Fibroblast of lung (primary cell): ENCODE data around the gene ADCY3. TPM values are rescaled to one million over a fixed set of nuclear protein-coding genes. Genes with fewer than 3 reads are reported as not detected.

ENCODE experiments used
- DNase-seq, 2 donors: peaks; one replicate each; pipeline versions ENCODE4 v3.0.0 to v3.0.0-alpha.2; 2010; ENCODE audit warnings: low read depth in 2 of 2
- H2AFZ ChIP-seq: 2 replicates; pipeline ENCODE4 v1.5.1; 2012; ENCODE audit warnings: low read length, control low read depth, inconsistent platforms
- H3K27ac ChIP-seq: 2 replicates; pipeline ENCODE4 v1.5.1; 2011; ENCODE audit warnings: low read length, control low read depth; ENCODE audit not compliant: insufficient read depth
- H3K27me3 ChIP-seq: 2 replicates; pipeline ENCODE4 v1.5.1; 2011; ENCODE audit warnings: mild to moderate bottlenecking, low read length; ENCODE audit not compliant: control insufficient read depth, insufficient read depth
- H3K36me3 ChIP-seq: 2 replicates; pipeline ENCODE4 v1.5.1; 2011; ENCODE audit warnings: low read length; ENCODE audit not compliant: control insufficient read depth, insufficient read depth
- H3K4me1 ChIP-seq: 2 replicates; pipeline ENCODE4 v1.5.1; 2011; ENCODE audit warnings: low read length; ENCODE audit not compliant: control insufficient read depth, insufficient read depth; ENCODE audit errors: extremely low read depth
- H3K4me2 ChIP-seq: 2 replicates; pipeline ENCODE4 v1.5.1; 2011; ENCODE audit warnings: low read length, control low read depth; ENCODE audit not compliant: insufficient read depth; ENCODE audit errors: extremely low read depth
- H3K4me3 ChIP-seq, 4 experiments: fragments of 200-600 bp in 1 of 4; sonication (generic) in 1 of 4; replicated peaks in 1 of 4; 2 replicates each; pipeline ENCODE4 v1.5.1; 2011 to 2016; ENCODE audit warnings: low read length in 4 of 4, low read depth in 3 of 4, mild to moderate bottlenecking in 3 of 4, control low read depth in 2 of 4, inconsistent platforms in 1 of 4, mixed read lengths in 1 of 4; ENCODE audit not compliant: insufficient read depth in 1 of 4; ENCODE audit errors: control extremely low read depth in 1 of 4
- H3K79me2 ChIP-seq: 2 replicates; pipeline ENCODE4 v1.5.1; 2012; ENCODE audit warnings: mild to moderate bottlenecking, low read length, inconsistent platforms; ENCODE audit not compliant: control insufficient read depth, insufficient read depth
- H3K9ac ChIP-seq: 2 replicates; pipeline ENCODE4 v1.5.1; 2011; ENCODE audit warnings: mild to moderate bottlenecking, low read length, control low read depth; ENCODE audit not compliant: insufficient read depth
- H3K9me3 ChIP-seq: 2 replicates; pipeline ENCODE4 v1.5.1; 2012; ENCODE audit warnings: low read depth, low read length; ENCODE audit not compliant: control insufficient read depth, insufficient read depth
- H4K20me1 ChIP-seq: 2 replicates; pipeline ENCODE4 v1.5.1; 2011; ENCODE audit warnings: low read length; ENCODE audit not compliant: control insufficient read depth, insufficient read depth; ENCODE audit errors: extremely low read depth
- EZH2 ChIP-seq: IDR thresholded peaks from 2 replicates; pipeline ENCODE4 v1.5.1; 2012; ENCODE audit warnings: low read length, control low read depth, mild to moderate bottlenecking; ENCODE audit errors: missing control alignments
- polyA plus RNA-seq, 2 donors: library from polyadenylated mRNA; depleted of rRNA in 1 of 2; stranded (reverse) in 1 of 2; unstranded in 1 of 2; fragments of >200 nt; gene quantifications; 2 replicates each; pipeline ENCODE4 v1.2.1, GENCODE V29; 2011 to 2012; ENCODE audit warnings: missing spikeins in 1 of 2
- total RNA-seq: library from RNA; depleted of rRNA; stranded (reverse); fragments of >200 nt; gene quantifications from 2 replicates; pipeline ENCODE4 v1.2.1, GENCODE V29; 2014
- TF ChIP-seq, protein P1 (sequence below), 2 donors: IDR thresholded peaks in 1 of 2; conservative IDR thresholded peaks in 1 of 2; 1 replicate in 1 of 2; 2 replicates in 1 of 2; pipeline ENCODE4 v1.5.1; 2011 to 2012; ENCODE audit warnings: low read length in 2 of 2, control low read depth in 1 of 2, inconsistent platforms in 1 of 2, low read depth in 1 of 2, mild to moderate bottlenecking in 1 of 2

ADCY3 gene
- total and polyA plus RNA-seq, 2 donors (not counting 1 experiment from before 2014, with no cell fraction given), result 33.0 to 90.2 TPM

DNA sequence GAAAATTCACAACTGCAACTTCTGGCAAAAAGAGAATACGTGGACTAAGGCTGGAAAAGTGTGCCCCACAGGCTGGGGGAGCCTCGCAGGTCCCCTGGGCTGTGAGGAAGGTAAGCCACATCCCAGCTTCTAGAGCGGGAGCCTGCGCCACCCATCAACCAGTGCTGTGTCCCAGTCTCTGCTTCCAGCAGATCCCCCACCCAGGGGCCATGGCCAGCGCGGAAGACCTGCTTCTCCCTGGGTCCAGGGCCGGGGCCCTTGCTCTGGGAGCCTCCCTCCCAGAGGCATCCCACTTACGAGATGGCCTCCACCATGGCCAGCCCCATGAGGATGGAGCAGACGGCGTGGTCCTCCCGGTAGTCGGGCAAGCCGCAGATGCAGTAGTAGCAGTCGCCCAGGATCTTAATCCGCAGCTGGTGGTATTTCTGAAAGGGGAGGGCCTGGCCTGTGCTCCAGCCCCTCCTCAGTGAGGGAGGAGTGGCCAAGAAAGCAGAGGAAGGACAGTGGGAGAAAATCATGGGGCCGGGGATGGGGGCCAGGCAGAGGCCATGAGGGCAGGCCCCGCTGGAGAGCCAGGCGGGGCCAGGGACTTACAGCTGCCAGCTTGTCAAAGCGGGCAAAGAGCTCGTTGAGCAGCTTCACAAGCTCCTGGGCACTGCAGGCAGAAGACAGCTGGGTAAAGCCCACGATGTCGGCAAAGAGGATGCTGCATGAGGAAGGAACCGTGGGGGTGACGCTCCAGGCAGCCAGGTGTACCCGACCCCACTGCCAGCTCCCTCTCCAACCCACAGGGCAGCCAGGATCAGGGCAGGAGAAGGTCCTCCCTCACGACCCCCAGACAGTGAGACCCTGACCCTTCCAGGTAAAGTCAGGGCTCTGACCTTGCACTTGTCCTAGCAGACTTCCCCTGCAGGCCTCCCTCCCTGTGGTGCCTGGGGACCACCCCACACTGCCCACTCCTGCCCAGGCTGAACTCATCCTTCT lies 78.8 kb downstream of the ADCY3 start:
- Histone ChIP-seq H3K9me3 (no peaks in the 10 kb centered on the region), H3K36me3 (peaks cover 2% of the 10 kb centered on the region), H3K27me3 (no peaks in the 10 kb centered on the region), H3K9ac (no peak overlapping the region), H3K4me2 (no peak overlapping the region), H3K79me2 (no peaks in the 10 kb centered on the region), H3K4me1 (no peaks in the 10 kb centered on the region), H2AFZ (no peak overlapping the region), H3K27ac (no peak overlapping the region), H4K20me1 (no peaks in the 10 kb centered on the region), H3K4me3 (no peak overlapping the region)
- DNase-seq, result no peak
- TF ChIP-seq EZH2, result no peak
- TF ChIP-seq, protein P1, sequence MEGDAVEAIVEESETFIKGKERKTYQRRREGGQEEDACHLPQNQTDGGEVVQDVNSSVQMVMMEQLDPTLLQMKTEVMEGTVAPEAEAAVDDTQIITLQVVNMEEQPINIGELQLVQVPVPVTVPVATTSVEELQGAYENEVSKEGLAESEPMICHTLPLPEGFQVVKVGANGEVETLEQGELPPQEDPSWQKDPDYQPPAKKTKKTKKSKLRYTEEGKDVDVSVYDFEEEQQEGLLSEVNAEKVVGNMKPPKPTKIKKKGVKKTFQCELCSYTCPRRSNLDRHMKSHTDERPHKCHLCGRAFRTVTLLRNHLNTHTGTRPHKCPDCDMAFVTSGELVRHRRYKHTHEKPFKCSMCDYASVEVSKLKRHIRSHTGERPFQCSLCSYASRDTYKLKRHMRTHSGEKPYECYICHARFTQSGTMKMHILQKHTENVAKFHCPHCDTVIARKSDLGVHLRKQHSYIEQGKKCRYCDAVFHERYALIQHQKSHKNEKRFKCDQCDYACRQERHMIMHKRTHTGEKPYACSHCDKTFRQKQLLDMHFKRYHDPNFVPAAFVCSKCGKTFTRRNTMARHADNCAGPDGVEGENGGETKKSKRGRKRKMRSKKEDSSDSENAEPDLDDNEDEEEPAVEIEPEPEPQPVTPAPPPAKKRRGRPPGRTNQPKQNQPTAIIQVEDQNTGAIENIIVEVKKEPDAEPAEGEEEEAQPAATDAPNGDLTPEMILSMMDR (conservative IDR thresholded peaks at IDR 0.05 in 1 of 2, IDR thresholded peaks at IDR 0.05 in 1 of 2; ENCODE audit: low read depth in 1 of 2, low read length in 2 of 2), result no peak

DNA sequence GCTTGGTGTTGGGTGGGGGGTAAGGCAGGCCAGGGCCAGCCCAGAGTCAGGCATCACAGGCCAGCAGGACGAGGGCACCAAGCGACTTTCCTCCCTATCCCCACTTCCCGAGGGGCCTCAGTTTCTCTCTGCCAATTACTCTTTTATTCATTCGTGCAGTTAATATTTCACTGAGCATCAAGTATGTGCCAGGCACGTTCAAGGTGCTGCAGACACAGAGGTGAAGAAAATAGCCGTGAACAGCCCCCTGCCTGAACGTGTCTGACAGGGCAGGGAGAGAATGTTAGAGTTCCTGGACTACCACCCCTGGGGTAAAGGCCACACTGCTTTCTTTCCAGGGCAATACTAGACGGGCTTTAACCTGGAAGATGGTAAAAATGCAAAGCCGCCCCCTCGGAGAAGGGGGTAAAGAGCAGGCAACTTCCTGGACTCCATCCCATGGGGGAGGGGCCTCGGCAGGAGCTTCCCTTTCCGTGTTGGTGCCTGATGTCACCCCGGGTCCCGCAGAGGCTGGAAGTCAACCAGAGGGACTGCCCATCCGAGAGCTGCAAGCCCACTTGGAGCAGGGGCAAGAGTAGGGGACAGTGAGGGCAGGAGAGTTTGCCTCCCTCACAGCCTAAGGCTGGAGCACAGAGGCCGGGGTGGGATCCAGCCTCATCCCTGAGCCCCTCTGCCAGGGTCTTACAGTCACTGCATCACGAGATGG lies 79.7 kb downstream of the ADCY3 start:
- H3K79me2 ChIP-seq, result no peaks in the 10 kb centered on the region
- DNase-seq, result no peak
- H3K4me2 ChIP-seq, result no peak overlapping the region
- no peaks in the 10 kb centered on the region for H4K20me1 ChIP-seq
- H3K4me3 ChIP-seq, result no peak overlapping the region
- no peaks in the 10 kb centered on the region for H3K27me3 ChIP-seq
- H2AFZ ChIP-seq, result no peak overlapping the region
- no peak overlapping the region for H3K27ac ChIP-seq
- TF ChIP-seq, protein P1 (conservative IDR thresholded peaks at IDR 0.05 in 1 of 2, IDR thresholded peaks at IDR 0.05 in 1 of 2; ENCODE audit: low read depth in 1 of 2, low read length in 2 of 2), result no peak
- TF ChIP-seq EZH2, result no peak
- no peak overlapping the region for H3K9ac ChIP-seq
- peaks cover 2% of the 10 kb centered on the region for H3K36me3 ChIP-seq
- H3K4me1 ChIP-seq, result no peaks in the 10 kb centered on the region
- H3K9me3 ChIP-seq, result no peaks in the 10 kb centered on the region

DNA sequence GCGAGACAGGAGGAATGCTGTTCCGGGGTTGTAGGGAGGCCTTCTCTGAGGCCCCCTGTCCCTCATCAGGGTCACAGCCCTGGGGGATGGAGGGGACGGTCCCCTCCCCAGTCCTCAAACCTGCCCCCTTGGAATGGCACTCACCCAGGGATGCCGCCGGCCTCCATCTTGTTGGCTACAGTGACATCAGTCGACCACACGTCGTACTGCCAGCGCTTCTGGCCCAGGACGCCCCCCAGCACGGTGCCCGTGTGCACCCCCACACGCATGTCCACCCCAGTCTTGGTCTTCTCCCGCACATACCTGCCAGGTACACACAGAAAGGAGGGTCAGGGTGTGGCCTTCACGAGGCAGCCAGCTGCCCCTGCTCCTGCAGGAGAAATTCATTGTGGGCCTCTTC lies 80.3 kb downstream of the ADCY3 start:
- no peak overlapping the region for H3K4me2 ChIP-seq
- no peak overlapping the region for H2AFZ ChIP-seq
- DNase-seq, result no peak
- TF ChIP-seq, protein P1 (conservative IDR thresholded peaks at IDR 0.05 in 1 of 2, IDR thresholded peaks at IDR 0.05 in 1 of 2; ENCODE audit: low read depth in 1 of 2, low read length in 2 of 2), result no peak
- no peaks in the 10 kb centered on the region for H3K4me1 ChIP-seq
- H3K9me3 ChIP-seq, result no peaks in the 10 kb centered on the region
- peaks cover 2% of the 10 kb centered on the region for H3K36me3 ChIP-seq
- no peaks in the 10 kb centered on the region for H3K79me2 ChIP-seq
- no peak overlapping the region for H3K4me3 ChIP-seq
- H3K27ac ChIP-seq, result no peak overlapping the region
- H4K20me1 ChIP-seq, result no peaks in the 10 kb centered on the region
- no peak overlapping the region for H3K9ac ChIP-seq
- no peaks in the 10 kb centered on the region for H3K27me3 ChIP-seq
